Neural cell (in vitro differentiated cells): Measurements from ENCODE around the gene GPR35.

ENCODE experiments used
- CTCF ChIP-seq: fragments of 450-650 bp; IDR thresholded peaks from 2 replicates; pipeline ENCODE4 v1.5.1; 2014; ENCODE audit warnings: antibody characterized with exemption, mild to moderate bottlenecking, moderate library complexity; ENCODE audit not compliant: poor library complexity, severe bottlenecking
- EP300 ChIP-seq: fragments of 450-650 bp; conservative IDR thresholded peaks from 2 replicates; pipeline ENCODE4 v1.6.1; 2014; ENCODE audit warnings: antibody characterized with exemption, mild to moderate bottlenecking, moderate library complexity; ENCODE audit not compliant: poor library complexity, severe bottlenecking
- TAF1 ChIP-seq: IDR thresholded peaks from 2 replicates; pipeline ENCODE4 v1.6.1; 2012; ENCODE audit warnings: low read depth

GRCh38 chr2:240613781-240614180, 11.5 kb upstream of the GPR35 start:
- TF ChIP-seq CTCF: no peak
- no peak for TF ChIP-seq TAF1
- TF ChIP-seq EP300: no peak
